Upper lobe of left lung (tissue), 4 donors: ENCODE measurements around the gene RAPGEF5.

Experiments used
- CTCF ChIP-seq, 6 experiments: fragments of 450-650 bp in 4 of 6; fragments of 200-600 bp in 2 of 6; sonication (generic) in 2 of 6; IDR thresholded peaks; one replicate each; pipeline ENCODE4 v1.5.1; 2016 to 2019; ENCODE audit warnings: antibody characterized with exemption in 6 of 6
- EP300 ChIP-seq, 4 donors: sonication (generic); formaldehyde crosslinking; IDR thresholded peaks; one replicate each; pipeline ENCODE4 v1.5.1; 2017; ENCODE audit warnings: antibody characterized with exemption in 4 of 4, control low read depth in 2 of 4
- POLR2A ChIP-seq, 4 donors: fragments of 450-650 bp; IDR thresholded peaks; one replicate each; pipeline ENCODE4 v1.5.1; 2016 to 2017; ENCODE audit warnings: antibody characterized with exemption in 4 of 4, mild to moderate bottlenecking in 2 of 4
- POLR2AphosphoS5 ChIP-seq, 2 donors: sonication (generic); formaldehyde crosslinking; IDR thresholded peaks; one replicate each; pipeline ENCODE4 v1.5.1; 2017; ENCODE audit warnings: antibody characterized with exemption in 2 of 2

GRCh38 chr7:22205631-22206030 lies 151.3 kb downstream of the RAPGEF5 start:
- no peak for TF ChIP-seq CTCF (IDR thresholded peaks at IDR 0.05)
- no peak for TF ChIP-seq POLR2AphosphoS5 (IDR thresholded peaks at IDR 0.05)
- TF ChIP-seq POLR2A (IDR thresholded peaks at IDR 0.05): no peak
- peak in 1 of 4 donors; percentile 63 for TF ChIP-seq EP300 (IDR thresholded peaks at IDR 0.05)
